OCI-LY3 (cell line): ENCODE measurements around the gene TTC28.

Source experiments
- EZH2phosphoT487 ChIP-seq: fragments of 200-600 bp; shearing (Covaris generic); IDR thresholded peaks from 2 replicates; pipeline ENCODE4 v1.6.1; 2018; ENCODE audit warnings: antibody characterized with exemption, mixed run types, low read depth
- TF ChIP-seq, protein P1 (sequence below): fragments of 200-600, 300-600 bp; sonication (generic); IDR thresholded peaks from 2 replicates; pipeline ENCODE4 v1.5.1; 2014; ENCODE audit warnings: antibody characterized with exemption, low read length, low read depth

DNA sequence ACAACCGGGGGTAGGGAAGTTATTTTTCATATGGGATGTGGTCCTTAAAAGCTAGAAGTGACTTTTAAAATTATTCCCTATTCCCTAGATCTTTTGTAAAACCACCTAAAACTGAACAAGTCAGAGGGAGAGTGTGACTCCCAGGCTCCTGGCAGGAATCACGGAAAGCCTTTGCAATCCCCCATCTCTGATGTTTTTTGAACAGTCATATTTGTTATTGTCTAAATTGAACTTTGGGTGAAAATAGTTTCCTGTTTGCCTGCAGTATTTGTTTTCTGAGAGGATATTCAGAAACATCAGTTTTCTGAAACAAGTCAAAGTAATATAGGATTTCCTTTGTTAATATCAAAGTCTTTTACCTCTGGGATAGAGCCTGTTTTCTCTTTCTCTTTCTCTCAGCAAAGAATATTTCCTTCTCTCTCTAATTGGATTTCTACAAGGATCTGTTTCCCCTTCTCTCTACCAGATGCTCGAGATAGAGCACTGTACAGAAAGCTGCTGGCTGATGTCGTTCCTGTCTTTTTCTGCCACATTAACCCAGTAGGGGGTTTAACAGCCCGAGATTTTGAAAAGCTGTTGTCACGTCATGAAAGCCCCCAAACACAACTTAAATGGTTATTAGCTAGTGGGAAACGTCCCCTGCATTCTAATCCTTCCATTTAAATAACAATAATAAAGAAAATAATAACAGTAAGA, 628.4 kb downstream of the TTC28 start:
- TF ChIP-seq, protein P1, sequence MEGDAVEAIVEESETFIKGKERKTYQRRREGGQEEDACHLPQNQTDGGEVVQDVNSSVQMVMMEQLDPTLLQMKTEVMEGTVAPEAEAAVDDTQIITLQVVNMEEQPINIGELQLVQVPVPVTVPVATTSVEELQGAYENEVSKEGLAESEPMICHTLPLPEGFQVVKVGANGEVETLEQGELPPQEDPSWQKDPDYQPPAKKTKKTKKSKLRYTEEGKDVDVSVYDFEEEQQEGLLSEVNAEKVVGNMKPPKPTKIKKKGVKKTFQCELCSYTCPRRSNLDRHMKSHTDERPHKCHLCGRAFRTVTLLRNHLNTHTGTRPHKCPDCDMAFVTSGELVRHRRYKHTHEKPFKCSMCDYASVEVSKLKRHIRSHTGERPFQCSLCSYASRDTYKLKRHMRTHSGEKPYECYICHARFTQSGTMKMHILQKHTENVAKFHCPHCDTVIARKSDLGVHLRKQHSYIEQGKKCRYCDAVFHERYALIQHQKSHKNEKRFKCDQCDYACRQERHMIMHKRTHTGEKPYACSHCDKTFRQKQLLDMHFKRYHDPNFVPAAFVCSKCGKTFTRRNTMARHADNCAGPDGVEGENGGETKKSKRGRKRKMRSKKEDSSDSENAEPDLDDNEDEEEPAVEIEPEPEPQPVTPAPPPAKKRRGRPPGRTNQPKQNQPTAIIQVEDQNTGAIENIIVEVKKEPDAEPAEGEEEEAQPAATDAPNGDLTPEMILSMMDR: no peak
- no peak for TF ChIP-seq EZH2phosphoT487
